A549 (cell line): ENCODE results near the gene SLC5A4.

ENCODE experiments used
- CBX8 ChIP-seq: fragments of 200-600 bp; sonication (generic); IDR thresholded peaks from 2 replicates; pipeline ENCODE4 v1.6.1; 2016
- CEBPB ChIP-seq, 2 experiments: fragments of >200 bp in 1 of 2; sonication (Bioruptor Twin) in 1 of 2; formaldehyde crosslinking in 1 of 2; IDR thresholded peaks; 2 replicates each; pipeline ENCODE4 v1.6.1; 2012 to 2016
- MAX ChIP-seq: IDR thresholded peaks from 2 replicates; pipeline ENCODE4 v1.6.1; 2012
- POLR2A ChIP-seq: IDR thresholded peaks from 2 replicates; pipeline ENCODE4 v1.6.1; 2012; ENCODE audit warnings: mild to moderate bottlenecking, low read length
- RCOR1 ChIP-seq: fragments of 150-350 bp; IDR thresholded peaks from 2 replicates; pipeline ENCODE4 v1.6.1; 2014; ENCODE audit warnings: antibody characterized with exemption, low read length, low read depth
- TF ChIP-seq, protein P1 (sequence below): fragments of >200 bp; sonication (Bioruptor Twin); formaldehyde crosslinking; IDR thresholded peaks from 3 replicates; pipeline ENCODE4 v1.5.1; 2016
- TF ChIP-seq, protein P2 (sequence below): fragments of 250-450 bp; sonication (Bioruptor Pico); IDR thresholded peaks from 2 replicates; pipeline ENCODE4 v1.5.0; 2021; ENCODE audit warnings: mild to moderate bottlenecking, moderate library complexity, borderline replicate concordance

DNA sequence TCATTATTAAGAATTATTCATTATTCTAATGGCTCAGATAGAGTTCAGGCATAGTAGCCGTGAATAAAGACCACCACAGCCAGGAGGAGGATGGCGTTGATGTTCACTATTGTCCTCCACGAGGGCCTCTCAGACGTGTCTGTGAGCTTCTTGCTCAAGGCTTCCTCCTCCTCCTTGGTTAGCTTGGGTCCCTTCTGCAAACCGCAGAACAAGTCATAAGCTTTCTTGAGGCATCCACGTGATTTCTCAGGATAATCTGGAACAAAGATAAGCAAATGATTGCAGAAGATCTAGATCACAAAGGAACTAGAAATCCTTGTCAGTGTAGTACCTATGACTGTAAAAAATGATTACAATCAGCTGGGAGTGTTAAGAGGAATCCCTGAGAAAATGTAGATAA lies 36.7 kb downstream of the SLC5A4 start:
- TF ChIP-seq CEBPB (IDR thresholded peaks at IDR 0.05) (no peak), CBX8 (no peak), MAX (no peak), POLR2A (no peak), RCOR1 (no peak)
- TF ChIP-seq, protein P1, sequence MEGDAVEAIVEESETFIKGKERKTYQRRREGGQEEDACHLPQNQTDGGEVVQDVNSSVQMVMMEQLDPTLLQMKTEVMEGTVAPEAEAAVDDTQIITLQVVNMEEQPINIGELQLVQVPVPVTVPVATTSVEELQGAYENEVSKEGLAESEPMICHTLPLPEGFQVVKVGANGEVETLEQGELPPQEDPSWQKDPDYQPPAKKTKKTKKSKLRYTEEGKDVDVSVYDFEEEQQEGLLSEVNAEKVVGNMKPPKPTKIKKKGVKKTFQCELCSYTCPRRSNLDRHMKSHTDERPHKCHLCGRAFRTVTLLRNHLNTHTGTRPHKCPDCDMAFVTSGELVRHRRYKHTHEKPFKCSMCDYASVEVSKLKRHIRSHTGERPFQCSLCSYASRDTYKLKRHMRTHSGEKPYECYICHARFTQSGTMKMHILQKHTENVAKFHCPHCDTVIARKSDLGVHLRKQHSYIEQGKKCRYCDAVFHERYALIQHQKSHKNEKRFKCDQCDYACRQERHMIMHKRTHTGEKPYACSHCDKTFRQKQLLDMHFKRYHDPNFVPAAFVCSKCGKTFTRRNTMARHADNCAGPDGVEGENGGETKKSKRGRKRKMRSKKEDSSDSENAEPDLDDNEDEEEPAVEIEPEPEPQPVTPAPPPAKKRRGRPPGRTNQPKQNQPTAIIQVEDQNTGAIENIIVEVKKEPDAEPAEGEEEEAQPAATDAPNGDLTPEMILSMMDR, result no peak
- TF ChIP-seq, protein P2, sequence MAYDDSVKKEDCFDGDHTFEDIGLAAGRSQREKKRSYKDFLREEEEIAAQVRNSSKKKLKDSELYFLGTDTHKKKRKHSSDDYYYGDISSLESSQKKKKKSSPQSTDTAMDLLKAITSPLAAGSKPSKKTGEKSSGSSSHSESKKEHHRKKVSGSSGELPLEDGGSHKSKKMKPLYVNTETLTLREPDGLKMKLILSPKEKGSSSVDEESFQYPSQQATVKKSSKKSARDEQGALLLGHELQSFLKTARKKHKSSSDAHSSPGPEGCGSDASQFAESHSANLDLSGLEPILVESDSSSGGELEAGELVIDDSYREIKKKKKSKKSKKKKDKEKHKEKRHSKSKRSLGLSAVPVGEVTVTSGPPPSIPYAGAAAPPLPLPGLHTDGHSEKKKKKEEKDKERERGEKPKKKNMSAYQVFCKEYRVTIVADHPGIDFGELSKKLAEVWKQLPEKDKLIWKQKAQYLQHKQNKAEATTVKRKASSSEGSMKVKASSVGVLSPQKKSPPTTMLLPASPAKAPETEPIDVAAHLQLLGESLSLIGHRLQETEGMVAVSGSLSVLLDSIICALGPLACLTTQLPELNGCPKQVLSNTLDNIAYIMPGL, result no peak
